NCI-H187 treated with DMSO at 0.1 percent for 48 hours (cell line): Measurements from ENCODE around the gene PLAAT5.
"Not testable (repeated sequence)": the region's sequence is repeated elsewhere in the genome, so short reads cannot be mapped to it uniquely, and the experiment has no call there.

Experiments used
- DNase-seq: peaks from one replicate; lab custom pipeline; 2025; lab: John Stamatoyannopoulos, UW

The PLAAT5 gene

DNA sequence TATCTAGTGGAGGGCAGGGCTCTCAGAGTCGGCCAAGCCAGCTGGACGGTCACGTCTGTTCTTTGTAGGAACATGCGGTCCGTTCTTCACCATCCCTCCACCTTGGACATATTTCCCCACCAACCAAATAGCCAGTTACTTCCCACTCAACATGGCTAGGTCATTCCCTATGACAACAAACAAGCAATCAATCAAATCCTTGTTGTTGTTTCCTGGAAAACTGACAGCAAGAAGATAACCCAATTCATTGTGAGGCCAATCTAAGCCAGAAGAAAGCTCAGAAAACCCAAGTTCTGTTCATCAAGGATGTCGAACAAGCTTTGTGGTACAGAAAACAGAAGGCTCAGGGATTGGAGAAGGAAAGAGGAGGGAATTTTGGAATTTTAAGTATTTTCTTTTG, 10.9 kb downstream of the PLAAT5 start:
- no peak for DNase-seq

DNA sequence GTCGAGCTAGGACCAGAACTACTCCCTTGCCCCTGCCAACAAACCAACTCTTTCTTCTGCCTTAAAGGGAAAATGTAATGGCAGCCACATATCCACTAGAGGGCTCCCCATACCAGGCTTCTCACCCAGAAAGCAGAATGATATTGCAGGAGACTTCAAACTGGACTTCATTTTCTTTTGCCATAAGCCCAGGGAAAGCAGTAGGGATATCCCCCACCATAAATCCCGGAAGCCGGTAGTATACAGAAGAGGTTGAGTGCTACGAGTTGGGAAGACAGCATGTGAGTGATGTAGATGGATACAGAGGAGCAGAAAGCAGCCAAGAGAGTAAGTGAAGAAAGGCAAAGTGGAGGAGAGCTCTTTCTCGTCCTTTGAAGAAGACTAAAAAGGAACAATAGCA, 12.1 kb downstream of the PLAAT5 start:
- DNase-seq, result peak; percentile 28

DNA sequence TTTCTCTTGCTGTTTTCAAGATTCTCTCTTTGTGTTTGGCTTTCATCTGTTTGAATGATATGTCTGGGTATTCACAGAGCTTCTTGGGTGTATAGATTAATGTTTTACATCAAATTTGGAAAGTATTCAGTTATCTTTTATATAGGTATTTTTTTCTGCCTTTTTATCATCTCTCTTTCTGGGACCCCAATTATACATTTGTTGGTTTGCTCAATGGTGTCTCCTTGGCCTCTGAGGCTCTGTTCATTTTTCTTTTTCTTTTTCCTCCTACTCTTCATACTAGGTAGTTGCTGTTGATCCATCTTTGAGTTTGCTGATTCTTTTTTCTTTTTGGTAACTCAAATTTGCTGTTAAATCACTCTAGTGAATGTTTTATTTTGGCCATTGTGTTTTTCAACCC, 14.3 kb downstream of the PLAAT5 start:
- DNase-seq, result no peak

DNA sequence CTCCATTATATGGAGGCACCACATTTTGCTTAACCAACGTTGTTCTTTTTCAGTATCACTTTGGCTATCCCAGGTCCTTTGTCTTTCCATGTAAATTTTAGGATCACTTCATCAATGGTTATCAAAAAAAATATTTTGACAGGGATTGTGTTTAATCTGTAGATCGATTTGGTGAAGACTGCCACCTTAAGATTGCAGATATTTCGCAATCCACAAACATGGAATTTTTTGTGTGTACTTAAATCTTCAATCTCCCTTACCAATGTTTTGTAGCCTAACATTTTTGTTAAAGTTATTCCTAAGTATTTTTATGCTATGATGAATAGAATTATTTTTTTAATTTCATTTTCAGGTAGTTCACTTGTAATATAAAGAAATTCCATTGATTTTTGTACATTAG, 18.6 kb downstream of the PLAAT5 start:
- DNase-seq, result no peak

GRCh38 chr11:63470311-63470710, 20.7 kb downstream of the PLAAT5 start:
- DNase-seq, result no peak

DNA sequence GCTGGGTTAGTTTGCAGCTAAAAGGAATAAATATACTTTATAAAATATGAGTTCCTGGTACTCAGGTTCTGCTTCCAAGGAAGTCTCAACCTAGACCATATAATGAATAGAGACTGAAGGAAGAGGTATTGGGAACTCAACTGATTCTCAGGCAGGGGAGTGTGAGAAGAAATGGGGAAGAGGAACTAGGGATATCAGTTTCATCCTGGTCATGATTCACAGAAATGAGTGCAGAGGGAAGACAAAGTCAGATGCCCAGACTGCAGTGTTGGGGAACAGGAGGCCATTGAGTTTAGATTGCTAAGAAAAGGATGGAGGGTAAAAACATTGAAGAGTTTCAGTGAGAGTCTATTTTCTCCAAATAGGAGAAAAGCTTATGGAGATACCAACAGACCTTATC, 28.8 kb downstream of the PLAAT5 start:
- no peak for DNase-seq

- no peak for DNase-seq
Measured at GRCh38 chr11:63459586-63459985, 31.4 kb downstream of the PLAAT5 start.

DNA sequence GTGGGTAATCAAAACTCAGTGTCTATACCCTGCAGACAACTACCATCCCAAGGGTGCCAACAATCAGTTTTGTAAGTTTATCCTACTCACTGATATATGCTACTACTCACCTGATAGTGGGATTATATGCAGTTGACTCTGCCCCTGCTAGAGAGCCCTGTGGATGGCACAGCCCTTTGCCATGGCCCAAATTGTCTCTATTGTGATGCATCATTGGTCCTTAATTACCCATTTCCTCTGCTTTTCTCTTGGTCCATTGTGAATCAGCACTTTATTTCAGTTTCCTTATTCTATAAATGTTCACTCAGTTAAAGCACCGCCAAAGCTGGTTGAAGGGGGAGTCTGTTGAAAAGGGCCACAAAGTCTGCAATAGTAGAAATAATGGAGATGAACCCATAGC, 42.3 kb downstream of the PLAAT5 start:
- DNase-seq, result no peak

GRCh38 chr11:63445720-63446119, 45.2 kb downstream of the PLAAT5 start:
- no peak for DNase-seq

DNA sequence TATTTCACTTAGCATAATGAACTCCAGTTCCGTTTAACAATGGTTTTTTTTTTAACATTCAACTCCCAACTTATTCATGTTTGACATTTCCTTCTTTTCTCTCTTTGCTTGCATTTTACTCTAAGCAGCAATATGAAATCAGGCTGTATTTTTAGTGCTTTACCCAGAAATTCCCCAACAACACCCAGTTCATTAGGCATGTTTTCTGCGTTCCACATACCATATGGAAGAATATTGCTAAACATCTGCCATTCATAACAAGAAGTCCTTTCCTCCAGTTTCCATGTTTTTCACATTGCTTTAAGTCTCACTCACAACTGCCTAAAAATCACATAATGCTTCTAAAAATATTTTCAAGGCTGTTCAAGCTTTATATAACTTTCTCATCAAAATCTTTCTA, 45.8 kb downstream of the PLAAT5 start:
- no peak for DNase-seq

- no peak for DNase-seq
Measured at GRCh38 chr11:63444160-63444559, 46.8 kb downstream of the PLAAT5 start.

DNA sequence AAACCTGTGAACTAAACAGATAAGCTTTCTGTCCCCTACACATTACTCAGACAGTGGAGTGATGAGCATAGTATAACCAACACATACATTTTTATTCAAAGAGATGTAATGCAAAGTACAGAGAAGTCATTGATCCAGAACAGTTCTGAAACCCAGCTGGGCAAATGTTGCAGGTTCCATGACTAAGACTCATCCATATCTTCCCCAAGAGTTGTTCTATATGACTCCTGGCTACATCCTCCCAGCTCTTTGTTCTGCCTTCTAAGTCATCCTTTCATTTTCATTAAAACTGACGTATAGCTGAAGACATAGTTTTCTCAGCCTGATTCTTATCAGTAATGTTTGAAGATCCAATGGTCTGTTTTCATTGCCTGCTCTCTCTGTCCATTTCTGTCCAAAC, 47.3 kb downstream of the PLAAT5 start:
- DNase-seq, result no peak

- DNase-seq, result not testable (repeated sequence)
Measured at GRCh38 chr11:63435831-63436230, 55.1 kb downstream of the PLAAT5 start.

DNA sequence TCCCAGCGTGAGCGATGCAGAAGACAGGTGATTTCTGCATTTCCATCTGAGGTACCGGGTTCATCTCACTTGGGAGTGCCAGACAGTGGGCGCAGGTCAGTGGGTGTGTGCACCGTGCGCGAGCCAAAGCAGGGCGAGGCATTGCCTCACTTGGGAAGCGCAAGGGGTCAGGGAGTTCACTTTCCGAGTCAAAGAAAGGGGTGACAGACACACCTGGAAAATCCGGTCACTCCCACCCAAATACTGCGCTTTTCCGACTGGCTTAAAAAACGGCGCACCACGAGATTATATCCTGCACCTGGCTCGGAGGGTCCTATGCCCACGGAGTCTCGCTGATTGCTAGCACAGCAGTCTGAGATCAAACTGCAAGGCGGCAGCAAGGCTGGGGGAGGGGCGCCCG, 55.6 kb downstream of the PLAAT5 start:
- not testable (repeated sequence) for DNase-seq

GRCh38 chr11:63430731-63431130, 60.2 kb downstream of the PLAAT5 start:
- not testable (repeated sequence) for DNase-seq

GRCh38 chr11:63427971-63428508, 62.9 kb downstream of the PLAAT5 start:
- no peak for DNase-seq

- no peak for DNase-seq
Measured at GRCh38 chr11:63417174-63417852, 73.7 kb downstream of the PLAAT5 start.
